GOT3 (cell line): ENCODE data around the gene PUM1.

Experiments used
- DNase-seq: peaks from one replicate; lab custom pipeline; 2025; ENCODE audit warnings: mixed read lengths; lab: John Stamatoyannopoulos, UW

Gene PUM1

GRCh38 chr1:30892671-30893073 is 172.8 kb downstream of the PUM1 start:
- DNase-seq, result no peak

GRCh38 chr1:30891227-30891552 is 174.3 kb downstream of the PUM1 start:
- no peak for DNase-seq

- no peak for DNase-seq
Observed at GRCh38 chr1:30890502-30891226, 174.9 kb downstream of the PUM1 start.

- DNase-seq, result no peak
Observed at GRCh38 chr1:30889511-30889910, 176.0 kb downstream of the PUM1 start.

GRCh38 chr1:30888975-30889374 is 176.5 kb downstream of the PUM1 start:
- DNase-seq, result no peak

GRCh38 chr1:30888391-30888790 is 177.1 kb downstream of the PUM1 start:
- no peak for DNase-seq

- no peak for DNase-seq
Observed at GRCh38 chr1:30887485-30888315, 177.8 kb downstream of the PUM1 start.

GRCh38 chr1:30886710-30887428 is 178.6 kb downstream of the PUM1 start:
- DNase-seq, result no peak

- no peak for DNase-seq
Observed at GRCh38 chr1:30885570-30886522, 179.7 kb downstream of the PUM1 start.

- no peak for DNase-seq
Observed at GRCh38 chr1:30884723-30885122, 180.8 kb downstream of the PUM1 start.

GRCh38 chr1:30883389-30884172 is 181.9 kb downstream of the PUM1 start:
- no peak for DNase-seq

GRCh38 chr1:30882678-30883388 is 182.7 kb downstream of the PUM1 start:
- no peak for DNase-seq
